ENCODE results near the gene KCNMA1.

The KCNMA1 gene

GRCh38 chr10:76977046-76977445, 660.6 kb downstream of the KCNMA1 start:
- DNase-seq (ENCODE audit: low spot score), result no peak

GRCh38 chr10:76976142-76976541, 661.5 kb downstream of the KCNMA1 start:
- DNase-seq (ENCODE audit: low spot score), result no peak

- no peak for DNase-seq (ENCODE audit: low spot score)
Measured at GRCh38 chr10:76975126-76975525, 662.5 kb downstream of the KCNMA1 start.

- DNase-seq (ENCODE audit: low spot score), result no peak
Measured at GRCh38 chr10:76974017-76974691, 663.5 kb downstream of the KCNMA1 start.

GRCh38 chr10:76973091-76974016, 664.3 kb downstream of the KCNMA1 start:
- no peak for DNase-seq (ENCODE audit: low spot score)

- DNase-seq (ENCODE audit: low spot score), result no peak
Measured at GRCh38 chr10:76972541-76972940, 665.1 kb downstream of the KCNMA1 start.

- DNase-seq (ENCODE audit: low spot score), result no peak
Measured at GRCh38 chr10:76971547-76972170, 665.9 kb downstream of the KCNMA1 start.

GRCh38 chr10:76970711-76971519, 666.7 kb downstream of the KCNMA1 start:
- DNase-seq (ENCODE audit: low spot score), result no peak

- peak; percentile 26 for DNase-seq (ENCODE audit: low spot score)
Measured at GRCh38 chr10:76969366-76969948, 668.2 kb downstream of the KCNMA1 start.

- no peak for DNase-seq (ENCODE audit: low spot score)
Measured at GRCh38 chr10:76968483-76968882, 669.1 kb downstream of the KCNMA1 start.

- DNase-seq (ENCODE audit: low spot score), result no peak
Measured at GRCh38 chr10:76962851-76963250, 674.8 kb downstream of the KCNMA1 start.

- DNase-seq (ENCODE audit: low spot score), result no peak
Measured at GRCh38 chr10:76961841-76962240, 675.8 kb downstream of the KCNMA1 start.

- no peak for DNase-seq (ENCODE audit: low spot score)
Measured at GRCh38 chr10:76959111-76959510, 678.5 kb downstream of the KCNMA1 start.

GRCh38 chr10:76954838-76955237, 682.8 kb downstream of the KCNMA1 start:
- no peak for DNase-seq (ENCODE audit: low spot score)

GRCh38 chr10:76950354-76950753, 687.3 kb downstream of the KCNMA1 start:
- DNase-seq (ENCODE audit: low spot score), result no peak

- no peak for DNase-seq (ENCODE audit: low spot score)
Measured at GRCh38 chr10:76946270-76946669, 691.3 kb downstream of the KCNMA1 start.

GRCh38 chr10:76945166-76945565, 692.4 kb downstream of the KCNMA1 start:
- DNase-seq (ENCODE audit: low spot score), result no peak

- DNase-seq (ENCODE audit: low spot score), result no peak
Measured at GRCh38 chr10:76944640-76945039, 693.0 kb downstream of the KCNMA1 start.

- no peak for DNase-seq (ENCODE audit: low spot score)
Measured at GRCh38 chr10:76942628-76943416, 694.8 kb downstream of the KCNMA1 start.

GRCh38 chr10:76939933-76940468, 697.6 kb downstream of the KCNMA1 start:
- DNase-seq (ENCODE audit: low spot score), result no peak
